MM.1S (cell line): ENCODE measurements around the gene SIPA1.

Experiments used
- EZH2 ChIP-seq: fragments of 300-600 bp; sonication (generic); optimal IDR thresholded peaks from 2 replicates; pipeline ENCODE3; 2017; ENCODE audit warnings: low read depth, mild to moderate bottlenecking, antibody characterized with exemption, low read length, mixed read lengths
- TF ChIP-seq, protein P1 (sequence below): fragments of 300-600 bp; sonication (generic); IDR thresholded peaks from 2 replicates; pipeline ENCODE4 v1.5.1; 2016; ENCODE audit warnings: antibody characterized with exemption, low read length, mixed read lengths

DNA sequence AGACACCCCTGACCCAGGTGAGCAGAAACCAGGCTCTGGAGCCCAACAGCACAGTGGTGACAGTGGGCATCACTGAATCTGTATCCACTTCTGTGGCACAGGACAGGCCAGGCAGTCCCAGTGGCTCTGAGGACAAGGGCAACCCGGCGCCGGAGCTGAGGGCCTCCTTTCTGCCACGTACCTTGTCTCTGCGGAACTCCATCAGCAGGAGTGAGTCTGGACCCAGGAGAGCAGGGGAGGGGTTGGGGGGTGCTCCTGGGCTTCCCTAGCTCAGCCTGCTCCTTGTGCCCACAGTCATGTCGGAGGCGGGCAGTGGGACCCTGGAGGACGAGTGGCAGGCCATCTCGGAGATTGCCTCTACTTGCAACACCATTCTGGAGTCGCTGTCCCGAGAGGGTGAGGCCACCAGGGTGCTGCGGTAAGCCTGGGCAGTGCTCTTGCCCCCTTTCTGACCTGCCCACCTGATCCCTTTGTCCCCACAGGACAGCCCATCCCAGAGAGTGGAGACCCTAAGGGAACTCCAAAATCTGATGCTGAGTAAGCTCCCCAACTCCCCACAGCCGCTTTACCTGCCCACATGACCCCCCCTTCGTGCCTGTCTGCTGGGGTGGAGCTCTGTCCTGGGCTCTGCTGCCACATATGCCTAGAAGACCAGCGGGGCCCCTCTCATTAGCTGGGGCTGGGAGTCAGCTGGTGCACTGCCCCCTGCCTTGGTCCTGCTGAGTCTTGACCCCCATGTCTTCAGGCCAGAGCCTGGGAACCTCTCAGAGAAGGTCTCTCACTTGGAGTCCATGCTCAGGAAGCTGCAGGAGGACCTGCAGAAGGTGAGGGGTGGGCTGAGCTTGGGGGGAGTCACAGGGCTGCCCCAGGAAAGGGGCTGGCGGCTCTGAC lies 12.0 kb downstream of the SIPA1 start:
- TF ChIP-seq, protein P1, sequence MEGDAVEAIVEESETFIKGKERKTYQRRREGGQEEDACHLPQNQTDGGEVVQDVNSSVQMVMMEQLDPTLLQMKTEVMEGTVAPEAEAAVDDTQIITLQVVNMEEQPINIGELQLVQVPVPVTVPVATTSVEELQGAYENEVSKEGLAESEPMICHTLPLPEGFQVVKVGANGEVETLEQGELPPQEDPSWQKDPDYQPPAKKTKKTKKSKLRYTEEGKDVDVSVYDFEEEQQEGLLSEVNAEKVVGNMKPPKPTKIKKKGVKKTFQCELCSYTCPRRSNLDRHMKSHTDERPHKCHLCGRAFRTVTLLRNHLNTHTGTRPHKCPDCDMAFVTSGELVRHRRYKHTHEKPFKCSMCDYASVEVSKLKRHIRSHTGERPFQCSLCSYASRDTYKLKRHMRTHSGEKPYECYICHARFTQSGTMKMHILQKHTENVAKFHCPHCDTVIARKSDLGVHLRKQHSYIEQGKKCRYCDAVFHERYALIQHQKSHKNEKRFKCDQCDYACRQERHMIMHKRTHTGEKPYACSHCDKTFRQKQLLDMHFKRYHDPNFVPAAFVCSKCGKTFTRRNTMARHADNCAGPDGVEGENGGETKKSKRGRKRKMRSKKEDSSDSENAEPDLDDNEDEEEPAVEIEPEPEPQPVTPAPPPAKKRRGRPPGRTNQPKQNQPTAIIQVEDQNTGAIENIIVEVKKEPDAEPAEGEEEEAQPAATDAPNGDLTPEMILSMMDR, result no peak
- no peak for TF ChIP-seq EZH2
